Endothelial cell of umbilical vein (primary cell): ENCODE measurements around the gene TCF25.

Experiments used
- EZH2 ChIP-seq: IDR thresholded peaks from 2 replicates; pipeline ENCODE4 v1.6.1; 2012; ENCODE audit warnings: borderline replicate concordance, low read depth, mild to moderate bottlenecking, moderate library complexity, low read length, inconsistent platforms; ENCODE audit not compliant: severe bottlenecking
- POLR2AphosphoS5 ChIP-seq: IDR thresholded peaks from 2 replicates; pipeline ENCODE4 v1.6.1; 2012; ENCODE audit warnings: low read depth, mild to moderate bottlenecking, control low read depth, low read length, moderate library complexity; ENCODE audit not compliant: insufficient read depth
- TF ChIP-seq, protein P1 (sequence below), 2 donors: IDR thresholded peaks; 1 replicate in 1 of 2; 2 replicates in 1 of 2; pipeline ENCODE4 v1.5.1; 2011; ENCODE audit warnings: low read length in 2 of 2, mild to moderate bottlenecking in 2 of 2, moderate library complexity in 2 of 2, control low read depth in 1 of 2, inconsistent platforms in 1 of 2, low read depth in 1 of 2; ENCODE audit not compliant: insufficient read depth in 1 of 2; ENCODE audit errors: extremely low read depth in 1 of 2

DNA sequence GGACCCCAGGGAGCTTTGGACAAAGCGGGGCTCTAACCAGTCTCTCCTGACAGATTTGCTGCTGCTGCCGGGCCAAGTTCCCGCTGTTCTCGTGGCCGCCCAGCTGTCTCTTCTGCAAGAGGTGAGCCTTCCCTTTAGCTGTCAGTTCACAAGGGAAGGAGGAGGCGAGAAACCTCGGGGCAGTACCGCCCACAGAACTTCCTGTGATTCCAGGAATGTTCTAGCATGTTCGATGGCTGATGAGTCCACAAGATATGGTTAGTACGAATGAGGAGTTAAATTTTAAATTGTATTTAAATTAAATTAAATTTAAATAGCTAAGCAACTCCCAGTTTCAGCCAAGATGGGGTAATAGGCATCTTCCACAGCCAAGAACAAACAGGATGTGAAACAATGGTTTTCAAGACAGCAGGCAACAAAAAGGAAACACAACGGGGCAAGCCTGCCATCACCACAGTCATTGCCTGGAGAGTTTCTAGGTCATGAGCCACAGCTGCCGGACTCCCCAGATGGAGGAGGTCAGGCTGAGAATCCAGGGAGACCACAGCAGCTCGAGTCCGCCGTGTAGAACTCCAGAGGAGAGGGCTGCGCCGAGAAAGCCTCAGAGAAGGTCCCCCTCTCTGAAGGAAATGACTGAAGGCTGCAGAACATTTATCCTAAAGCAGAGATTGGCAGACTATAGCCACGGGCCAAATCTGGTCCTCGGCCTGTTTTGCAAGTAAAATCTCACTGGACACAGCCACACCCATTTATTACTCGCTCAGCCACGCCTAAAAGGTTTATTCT, 9.5 kb upstream of the TCF25 start:
- TF ChIP-seq, protein P1, sequence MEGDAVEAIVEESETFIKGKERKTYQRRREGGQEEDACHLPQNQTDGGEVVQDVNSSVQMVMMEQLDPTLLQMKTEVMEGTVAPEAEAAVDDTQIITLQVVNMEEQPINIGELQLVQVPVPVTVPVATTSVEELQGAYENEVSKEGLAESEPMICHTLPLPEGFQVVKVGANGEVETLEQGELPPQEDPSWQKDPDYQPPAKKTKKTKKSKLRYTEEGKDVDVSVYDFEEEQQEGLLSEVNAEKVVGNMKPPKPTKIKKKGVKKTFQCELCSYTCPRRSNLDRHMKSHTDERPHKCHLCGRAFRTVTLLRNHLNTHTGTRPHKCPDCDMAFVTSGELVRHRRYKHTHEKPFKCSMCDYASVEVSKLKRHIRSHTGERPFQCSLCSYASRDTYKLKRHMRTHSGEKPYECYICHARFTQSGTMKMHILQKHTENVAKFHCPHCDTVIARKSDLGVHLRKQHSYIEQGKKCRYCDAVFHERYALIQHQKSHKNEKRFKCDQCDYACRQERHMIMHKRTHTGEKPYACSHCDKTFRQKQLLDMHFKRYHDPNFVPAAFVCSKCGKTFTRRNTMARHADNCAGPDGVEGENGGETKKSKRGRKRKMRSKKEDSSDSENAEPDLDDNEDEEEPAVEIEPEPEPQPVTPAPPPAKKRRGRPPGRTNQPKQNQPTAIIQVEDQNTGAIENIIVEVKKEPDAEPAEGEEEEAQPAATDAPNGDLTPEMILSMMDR (IDR thresholded peaks at IDR 0.05; ENCODE audit: extremely low read depth in 1 of 2, insufficient read depth in 1 of 2, low read depth in 1 of 2, low read length in 2 of 2) = no peak
- TF ChIP-seq POLR2AphosphoS5 = peak; percentile 51
- TF ChIP-seq EZH2 = no peak
